Pons (tissue), 1 donor: Measurements from ENCODE around the gene BMPR1B.
"Not testable (repeated sequence)": the region's sequence is repeated elsewhere in the genome, so short reads cannot be mapped to it uniquely, and the experiment has no call there.

Experiments used
- DNase-seq: peaks from one replicate; pipeline ENCODE4 v3.0.0-alpha.2; 2016; ENCODE audit warnings: low spot score

Gene BMPR1B

GRCh38 chr4:94833394-94833793 lies 75.6 kb downstream of the BMPR1B start:
- no peak for DNase-seq

- no peak for DNase-seq
Measured at GRCh38 chr4:94834501-94834900, 76.7 kb downstream of the BMPR1B start.

- DNase-seq: not testable (repeated sequence)
Measured at GRCh38 chr4:94841166-94841863, 83.6 kb downstream of the BMPR1B start.

GRCh38 chr4:94841864-94842221 lies 84.1 kb downstream of the BMPR1B start:
- no peak for DNase-seq

GRCh38 chr4:94843216-94843615 lies 85.5 kb downstream of the BMPR1B start:
- DNase-seq: no peak

- no peak for DNase-seq
Measured at GRCh38 chr4:94848326-94848725, 90.6 kb downstream of the BMPR1B start.

- no peak for DNase-seq
Measured at GRCh38 chr4:94849901-94850300, 92.1 kb downstream of the BMPR1B start.

- no peak for DNase-seq
Measured at GRCh38 chr4:94852616-94853015, 94.9 kb downstream of the BMPR1B start.

- DNase-seq: no peak
Measured at GRCh38 chr4:94856030-94856429, 98.3 kb downstream of the BMPR1B start.

- no peak for DNase-seq
Measured at GRCh38 chr4:94870146-94870545, 112.4 kb downstream of the BMPR1B start.

- no peak for DNase-seq
Measured at GRCh38 chr4:94871644-94872305, 114.0 kb downstream of the BMPR1B start.

- no peak for DNase-seq
Measured at GRCh38 chr4:94877973-94878372, 120.2 kb downstream of the BMPR1B start.

GRCh38 chr4:94880956-94881355 lies 123.2 kb downstream of the BMPR1B start:
- no peak for DNase-seq

GRCh38 chr4:94882756-94883155 lies 125.0 kb downstream of the BMPR1B start:
- DNase-seq: no peak

- DNase-seq: no peak
Measured at GRCh38 chr4:94887027-94887426, 129.3 kb downstream of the BMPR1B start.

- no peak for DNase-seq
Measured at GRCh38 chr4:94889523-94889922, 131.8 kb downstream of the BMPR1B start.

- peak; percentile 12 for DNase-seq
Measured at GRCh38 chr4:94889946-94890345, 132.2 kb downstream of the BMPR1B start.

- no peak for DNase-seq
Measured at GRCh38 chr4:94890579-94890978, 132.8 kb downstream of the BMPR1B start.

GRCh38 chr4:94892051-94892450 lies 134.3 kb downstream of the BMPR1B start:
- DNase-seq: no peak

- no peak for DNase-seq
Measured at GRCh38 chr4:94895081-94895480, 137.3 kb downstream of the BMPR1B start.

- no peak for DNase-seq
Measured at GRCh38 chr4:94897023-94897422, 139.3 kb downstream of the BMPR1B start.

- DNase-seq: no peak
Measured at GRCh38 chr4:94905511-94905910, 147.8 kb downstream of the BMPR1B start.

- DNase-seq: no peak
Measured at GRCh38 chr4:94909645-94910044, 151.9 kb downstream of the BMPR1B start.

GRCh38 chr4:94911106-94911505 lies 153.4 kb downstream of the BMPR1B start:
- DNase-seq: no peak
